Measurements from ENCODE around the gene GNPTG. TPM values are rescaled to one million over a fixed set of nuclear protein-coding genes. Genes with fewer than 3 reads are reported as not detected.

GNPTG gene
- total and polyA plus RNA-seq, 2 of the 13 experiments (the other 11 are each of a cell fraction or from before 2014, with no cell fraction given), result 22.7 to 71.1 TPM

DNA sequence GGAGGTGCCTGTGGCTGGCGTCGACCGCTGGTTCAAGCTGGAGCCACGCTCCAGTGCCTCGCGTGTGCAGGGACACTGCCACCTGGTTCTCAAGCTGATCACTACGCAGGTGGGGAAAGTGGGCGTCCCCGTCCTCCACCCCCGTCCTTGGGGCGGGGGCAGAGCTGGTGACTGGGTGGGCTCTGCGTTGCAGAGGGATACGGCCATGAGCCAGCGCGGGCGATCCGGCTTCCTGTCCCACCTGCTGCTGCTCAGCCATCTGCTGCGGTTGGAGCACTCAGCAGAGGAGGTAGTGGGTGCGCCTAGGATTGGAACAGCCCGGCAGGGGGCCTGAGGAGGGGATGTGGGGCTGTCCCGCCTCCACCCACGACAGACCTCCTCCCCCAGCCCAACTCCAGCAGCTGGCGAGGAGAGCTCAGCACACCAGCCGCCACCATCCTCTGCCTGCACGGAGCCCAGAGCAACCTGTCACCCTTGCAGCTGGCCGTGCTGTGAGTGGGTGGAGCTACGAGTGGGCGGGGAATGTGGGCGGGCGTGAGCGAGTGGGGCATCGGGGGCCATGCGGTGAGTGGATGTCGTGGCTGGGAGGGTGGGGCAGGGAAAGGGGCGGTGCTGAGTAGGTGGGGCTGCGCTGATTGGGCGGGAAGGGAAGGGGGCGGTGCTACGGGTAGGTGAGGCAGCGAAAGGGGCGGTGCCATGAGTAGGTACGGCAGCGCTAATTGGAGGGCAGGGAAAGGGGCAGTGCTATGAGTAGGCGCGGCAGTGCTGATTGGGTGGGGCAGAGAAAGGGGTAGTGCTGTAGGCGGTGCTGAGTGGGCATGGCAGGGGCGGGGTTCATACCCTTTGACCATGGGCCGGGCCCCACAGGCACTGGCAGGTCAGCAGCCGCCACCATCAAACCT, 9.0 kb upstream of the GNPTG start (continued):
- TF ChIP-seq, protein P1, sequence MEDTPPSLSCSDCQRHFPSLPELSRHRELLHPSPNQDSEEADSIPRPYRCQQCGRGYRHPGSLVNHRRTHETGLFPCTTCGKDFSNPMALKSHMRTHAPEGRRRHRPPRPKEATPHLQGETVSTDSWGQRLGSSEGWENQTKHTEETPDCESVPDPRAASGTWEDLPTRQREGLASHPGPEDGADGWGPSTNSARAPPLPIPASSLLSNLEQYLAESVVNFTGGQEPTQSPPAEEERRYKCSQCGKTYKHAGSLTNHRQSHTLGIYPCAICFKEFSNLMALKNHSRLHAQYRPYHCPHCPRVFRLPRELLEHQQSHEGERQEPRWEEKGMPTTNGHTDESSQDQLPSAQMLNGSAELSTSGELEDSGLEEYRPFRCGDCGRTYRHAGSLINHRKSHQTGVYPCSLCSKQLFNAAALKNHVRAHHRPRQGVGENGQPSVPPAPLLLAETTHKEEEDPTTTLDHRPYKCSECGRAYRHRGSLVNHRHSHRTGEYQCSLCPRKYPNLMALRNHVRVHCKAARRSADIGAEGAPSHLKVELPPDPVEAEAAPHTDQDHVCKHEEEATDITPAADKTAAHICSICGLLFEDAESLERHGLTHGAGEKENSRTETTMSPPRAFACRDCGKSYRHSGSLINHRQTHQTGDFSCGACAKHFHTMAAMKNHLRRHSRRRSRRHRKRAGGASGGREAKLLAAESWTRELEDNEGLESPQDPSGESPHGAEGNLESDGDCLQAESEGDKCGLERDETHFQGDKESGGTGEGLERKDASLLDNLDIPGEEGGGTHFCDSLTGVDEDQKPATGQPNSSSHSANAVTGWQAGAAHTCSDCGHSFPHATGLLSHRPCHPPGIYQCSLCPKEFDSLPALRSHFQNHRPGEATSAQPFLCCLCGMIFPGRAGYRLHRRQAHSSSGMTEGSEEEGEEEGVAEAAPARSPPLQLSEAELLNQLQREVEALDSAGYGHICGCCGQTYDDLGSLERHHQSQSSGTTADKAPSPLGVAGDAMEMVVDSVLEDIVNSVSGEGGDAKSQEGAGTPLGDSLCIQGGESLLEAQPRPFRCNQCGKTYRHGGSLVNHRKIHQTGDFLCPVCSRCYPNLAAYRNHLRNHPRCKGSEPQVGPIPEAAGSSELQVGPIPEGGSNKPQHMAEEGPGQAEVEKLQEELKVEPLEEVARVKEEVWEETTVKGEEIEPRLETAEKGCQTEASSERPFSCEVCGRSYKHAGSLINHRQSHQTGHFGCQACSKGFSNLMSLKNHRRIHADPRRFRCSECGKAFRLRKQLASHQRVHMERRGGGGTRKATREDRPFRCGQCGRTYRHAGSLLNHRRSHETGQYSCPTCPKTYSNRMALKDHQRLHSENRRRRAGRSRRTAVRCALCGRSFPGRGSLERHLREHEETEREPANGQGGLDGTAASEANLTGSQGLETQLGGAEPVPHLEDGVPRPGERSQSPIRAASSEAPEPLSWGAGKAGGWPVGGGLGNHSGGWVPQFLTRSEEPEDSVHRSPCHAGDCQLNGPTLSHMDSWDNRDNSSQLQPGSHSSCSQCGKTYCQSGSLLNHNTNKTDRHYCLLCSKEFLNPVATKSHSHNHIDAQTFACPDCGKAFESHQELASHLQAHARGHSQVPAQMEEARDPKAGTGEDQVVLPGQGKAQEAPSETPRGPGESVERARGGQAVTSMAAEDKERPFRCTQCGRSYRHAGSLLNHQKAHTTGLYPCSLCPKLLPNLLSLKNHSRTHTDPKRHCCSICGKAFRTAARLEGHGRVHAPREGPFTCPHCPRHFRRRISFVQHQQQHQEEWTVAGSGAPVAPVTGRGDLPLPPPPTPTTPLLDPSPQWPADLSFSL (CRISPR knock-in tag; IDR thresholded peaks at IDR 0.05), result no peak
- TF ChIP-seq FOXA1 (IDR thresholded peaks at IDR 0.05), result no peak
- TF ChIP-seq FOXA1 (CRISPR knock-in tag; IDR thresholded peaks at IDR 0.05), result no peak
- TF ChIP-seq, protein P2, sequence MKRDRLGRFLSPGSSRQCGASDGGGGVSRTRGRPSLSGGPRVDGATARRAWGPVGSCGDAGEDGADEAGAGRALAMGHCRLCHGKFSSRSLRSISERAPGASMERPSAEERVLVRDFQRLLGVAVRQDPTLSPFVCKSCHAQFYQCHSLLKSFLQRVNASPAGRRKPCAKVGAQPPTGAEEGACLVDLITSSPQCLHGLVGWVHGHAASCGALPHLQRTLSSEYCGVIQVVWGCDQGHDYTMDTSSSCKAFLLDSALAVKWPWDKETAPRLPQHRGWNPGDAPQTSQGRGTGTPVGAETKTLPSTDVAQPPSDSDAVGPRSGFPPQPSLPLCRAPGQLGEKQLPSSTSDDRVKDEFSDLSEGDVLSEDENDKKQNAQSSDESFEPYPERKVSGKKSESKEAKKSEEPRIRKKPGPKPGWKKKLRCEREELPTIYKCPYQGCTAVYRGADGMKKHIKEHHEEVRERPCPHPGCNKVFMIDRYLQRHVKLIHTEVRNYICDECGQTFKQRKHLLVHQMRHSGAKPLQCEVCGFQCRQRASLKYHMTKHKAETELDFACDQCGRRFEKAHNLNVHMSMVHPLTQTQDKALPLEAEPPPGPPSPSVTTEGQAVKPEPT (CRISPR knock-in tag; IDR thresholded peaks at IDR 0.05; ENCODE audit: low read depth), result no peak
- no peak for TF ChIP-seq IRX3 (CRISPR knock-in tag; IDR thresholded peaks at IDR 0.05; ENCODE audit: borderline replicate concordance, low read depth)
- TF ChIP-seq, protein P3, sequence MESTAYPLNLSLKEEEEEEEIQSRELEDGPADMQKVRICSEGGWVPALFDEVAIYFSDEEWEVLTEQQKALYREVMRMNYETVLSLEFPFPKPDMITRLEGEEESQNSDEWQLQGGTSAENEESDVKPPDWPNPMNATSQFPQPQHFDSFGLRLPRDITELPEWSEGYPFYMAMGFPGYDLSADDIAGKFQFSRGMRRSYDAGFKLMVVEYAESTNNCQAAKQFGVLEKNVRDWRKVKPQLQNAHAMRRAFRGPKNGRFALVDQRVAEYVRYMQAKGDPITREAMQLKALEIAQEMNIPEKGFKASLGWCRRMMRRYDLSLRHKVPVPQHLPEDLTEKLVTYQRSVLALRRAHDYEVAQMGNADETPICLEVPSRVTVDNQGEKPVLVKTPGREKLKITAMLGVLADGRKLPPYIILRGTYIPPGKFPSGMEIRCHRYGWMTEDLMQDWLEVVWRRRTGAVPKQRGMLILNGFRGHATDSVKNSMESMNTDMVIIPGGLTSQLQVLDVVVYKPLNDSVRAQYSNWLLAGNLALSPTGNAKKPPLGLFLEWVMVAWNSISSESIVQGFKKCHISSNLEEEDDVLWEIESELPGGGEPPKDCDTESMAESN (CRISPR knock-in tag; conservative IDR thresholded peaks at IDR 0.05), result 0 out of 2 replicates have a peak, but pooled peaks have one; percentile 47
- TF ChIP-seq, protein P4, sequence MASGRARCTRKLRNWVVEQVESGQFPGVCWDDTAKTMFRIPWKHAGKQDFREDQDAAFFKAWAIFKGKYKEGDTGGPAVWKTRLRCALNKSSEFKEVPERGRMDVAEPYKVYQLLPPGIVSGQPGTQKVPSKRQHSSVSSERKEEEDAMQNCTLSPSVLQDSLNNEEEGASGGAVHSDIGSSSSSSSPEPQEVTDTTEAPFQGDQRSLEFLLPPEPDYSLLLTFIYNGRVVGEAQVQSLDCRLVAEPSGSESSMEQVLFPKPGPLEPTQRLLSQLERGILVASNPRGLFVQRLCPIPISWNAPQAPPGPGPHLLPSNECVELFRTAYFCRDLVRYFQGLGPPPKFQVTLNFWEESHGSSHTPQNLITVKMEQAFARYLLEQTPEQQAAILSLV (CRISPR knock-in tag; IDR thresholded peaks at IDR 0.05; ENCODE audit: borderline replicate concordance), result no peak
- TF ChIP-seq, protein P5, sequence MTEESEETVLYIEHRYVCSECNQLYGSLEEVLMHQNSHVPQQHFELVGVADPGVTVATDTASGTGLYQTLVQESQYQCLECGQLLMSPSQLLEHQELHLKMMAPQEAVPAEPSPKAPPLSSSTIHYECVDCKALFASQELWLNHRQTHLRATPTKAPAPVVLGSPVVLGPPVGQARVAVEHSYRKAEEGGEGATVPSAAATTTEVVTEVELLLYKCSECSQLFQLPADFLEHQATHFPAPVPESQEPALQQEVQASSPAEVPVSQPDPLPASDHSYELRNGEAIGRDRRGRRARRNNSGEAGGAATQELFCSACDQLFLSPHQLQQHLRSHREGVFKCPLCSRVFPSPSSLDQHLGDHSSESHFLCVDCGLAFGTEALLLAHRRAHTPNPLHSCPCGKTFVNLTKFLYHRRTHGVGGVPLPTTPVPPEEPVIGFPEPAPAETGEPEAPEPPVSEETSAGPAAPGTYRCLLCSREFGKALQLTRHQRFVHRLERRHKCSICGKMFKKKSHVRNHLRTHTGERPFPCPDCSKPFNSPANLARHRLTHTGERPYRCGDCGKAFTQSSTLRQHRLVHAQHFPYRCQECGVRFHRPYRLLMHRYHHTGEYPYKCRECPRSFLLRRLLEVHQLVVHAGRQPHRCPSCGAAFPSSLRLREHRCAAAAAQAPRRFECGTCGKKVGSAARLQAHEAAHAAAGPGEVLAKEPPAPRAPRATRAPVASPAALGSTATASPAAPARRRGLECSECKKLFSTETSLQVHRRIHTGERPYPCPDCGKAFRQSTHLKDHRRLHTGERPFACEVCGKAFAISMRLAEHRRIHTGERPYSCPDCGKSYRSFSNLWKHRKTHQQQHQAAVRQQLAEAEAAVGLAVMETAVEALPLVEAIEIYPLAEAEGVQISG (CRISPR knock-in tag; IDR thresholded peaks at IDR 0.05), result no peak; the same call in 1 of the 2 replicates
- TF ChIP-seq ZNF891 (CRISPR knock-in tag; IDR thresholded peaks at IDR 0.05), result 0 out of 2 replicates have a peak, but pooled peaks have one; percentile 20
- TF ChIP-seq, protein P6, sequence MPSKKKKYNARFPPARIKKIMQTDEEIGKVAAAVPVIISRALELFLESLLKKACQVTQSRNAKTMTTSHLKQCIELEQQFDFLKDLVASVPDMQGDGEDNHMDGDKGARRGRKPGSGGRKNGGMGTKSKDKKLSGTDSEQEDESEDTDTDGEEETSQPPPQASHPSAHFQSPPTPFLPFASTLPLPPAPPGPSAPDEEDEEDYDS (CRISPR knock-in tag; IDR thresholded peaks at IDR 0.05), result peak; percentile 98
- no peak for TF ChIP-seq ZNF296 (CRISPR knock-in tag; conservative IDR thresholded peaks at IDR 0.05)
- no peak for TF ChIP-seq HMG20A (CRISPR knock-in tag; IDR thresholded peaks at IDR 0.05; ENCODE audit: borderline replicate concordance)
